HepG2 (cell line): ENCODE results near the gene EPB41. TPM values are rescaled to one million over a fixed set of nuclear protein-coding genes. Genes with fewer than 3 reads are reported as not detected.

ENCODE experiments used
- AGO2 ChIP-seq: fragments of 200-400 bp; formaldehyde crosslinking; optimal IDR thresholded peaks from 2 replicates; pipeline ENCODE3; 2017; ENCODE audit warnings: mild to moderate bottlenecking, low read depth, low read length, moderate library complexity
- FOXP1 ChIP-seq, 2 experiments: fragments of 450-650 bp in 1 of 2; IDR thresholded peaks; 2 replicates each; pipeline ENCODE4 v1.6.1; 2017 to 2018; ENCODE audit warnings: antibody characterized with exemption in 1 of 2
- HNRNPLL ChIP-seq: fragments of 200-400 bp; formaldehyde crosslinking; IDR thresholded peaks from 2 replicates; pipeline ENCODE4 v1.6.1; 2017; ENCODE audit warnings: mild to moderate bottlenecking, low read depth, low read length; ENCODE audit not compliant: poor library complexity, severe bottlenecking
- KDM3A ChIP-seq: IDR thresholded peaks from 2 replicates; pipeline ENCODE4 v1.6.1; 2018; ENCODE audit warnings: low read depth, missing compliant biosample characterization
- KMT2A ChIP-seq: sonication (generic); formaldehyde crosslinking; IDR thresholded peaks from 2 replicates; pipeline ENCODE4 v1.4.0; 2020; ENCODE audit warnings: missing genetic modification reagents
- NCOA1 ChIP-seq: sonication (generic); formaldehyde crosslinking; IDR thresholded peaks from 2 replicates; pipeline ENCODE4 v1.9.0; 2021; ENCODE audit warnings: missing genetic modification reagents
- PHF5A ChIP-seq: IDR thresholded peaks from one replicate; pipeline ENCODE4 v1.6.1; 2018; ENCODE audit warnings: low read depth, missing genetic modification reagents; ENCODE audit not compliant: unreplicated experiment
- RBFOX2 ChIP-seq: fragments of 200-400 bp; formaldehyde crosslinking; IDR thresholded peaks from 2 replicates; pipeline ENCODE4 v1.6.1; 2017; ENCODE audit warnings: low read depth, mild to moderate bottlenecking, low read length
- RBM39 ChIP-seq: fragments of 200-400 bp; formaldehyde crosslinking; IDR thresholded peaks from one replicate; pipeline ENCODE4 v1.6.1; 2018; ENCODE audit warnings: antibody characterized with exemption, mild to moderate bottlenecking, low read depth, low read length; ENCODE audit not compliant: poor library complexity, severe bottlenecking
- ZBTB38 ChIP-seq: sonication (generic); formaldehyde crosslinking; IDR thresholded peaks from 2 replicates; pipeline ENCODE4 v1.5.1; 2020; ENCODE audit warnings: mild to moderate bottlenecking, missing genetic modification reagents
- ZFY ChIP-seq: sonication (generic); formaldehyde crosslinking; IDR thresholded peaks from 2 replicates; pipeline ENCODE4 v1.4.0; 2020; ENCODE audit warnings: missing genetic modification reagents
- ZNF441 ChIP-seq: sonication (generic); formaldehyde crosslinking; IDR thresholded peaks from 2 replicates; pipeline ENCODE4 v1.7.0; 2021; ENCODE audit warnings: missing genetic modification reagents, borderline replicate concordance
- ZNF484 ChIP-seq: sonication (generic); formaldehyde crosslinking; IDR thresholded peaks from 2 replicates; pipeline ENCODE4 v1.5.1; 2020; ENCODE audit warnings: mild to moderate bottlenecking, low read depth, missing genetic modification reagents, borderline replicate concordance
- ZNF557 ChIP-seq: sonication (generic); formaldehyde crosslinking; IDR thresholded peaks from 2 replicates; pipeline ENCODE4 v1.4.0; 2020; ENCODE audit warnings: missing genetic modification reagents
- ZNF790 ChIP-seq: sonication (generic); formaldehyde crosslinking; IDR thresholded peaks from 2 replicates; pipeline ENCODE4 v1.8.0; 2022; ENCODE audit warnings: missing genetic modification reagents, mild to moderate bottlenecking, borderline replicate concordance
- ZNF883 ChIP-seq: sonication (generic); formaldehyde crosslinking; IDR thresholded peaks from 2 replicates; pipeline ENCODE4 v1.5.1; 2020; ENCODE audit warnings: mild to moderate bottlenecking, missing genetic modification reagents; ENCODE audit errors: not compliant biosample characterization
- ZSCAN29 ChIP-seq: sonication (generic); formaldehyde crosslinking; conservative IDR thresholded peaks from 2 replicates; pipeline ENCODE4 v1.4.0; 2020; ENCODE audit warnings: mild to moderate bottlenecking, missing genetic modification reagents
- ZSCAN31 ChIP-seq: sonication (generic); formaldehyde crosslinking; IDR thresholded peaks from 2 replicates; pipeline ENCODE4 v1.5.0; 2020; ENCODE audit warnings: low read depth, mild to moderate bottlenecking, missing genetic modification reagents
- polyA plus RNA-seq, 8 experiments: library from polyadenylated mRNA; depleted of rRNA in 3 of 8; stranded (reverse) in 7 of 8; unstranded in 1 of 8; fragments of >200 nt; fragmentation: Illumina TruSeq in 4 of 8; extraction: Trizol in 4 of 8; gene quantifications; 2 replicates each; pipeline versions ENCODE4 v1.2.1 to v1.2.3, GENCODE V29; 2011 to 2016; ENCODE audit warnings: low read depth in 4 of 8, missing spikeins in 1 of 8, mixed read lengths in 1 of 8; ENCODE audit not compliant: insufficient read depth in 1 of 8
- total RNA-seq, 5 experiments: library from RNA; depleted of rRNA; stranded (reverse); fragments of >200 nt; fragmentation: Illumina TruSeq; extraction: Trizol; gene quantifications; 2 replicates each; pipeline ENCODE4 v1.2.3, GENCODE V29; 2016; ENCODE audit warnings: low read depth in 1 of 5
- TF ChIP-seq, protein P1 (sequence below): sonication (generic); formaldehyde crosslinking; IDR thresholded peaks from 2 replicates; pipeline ENCODE4 v1.9.0; 2021; ENCODE audit warnings: mild to moderate bottlenecking, missing genetic modification reagents
- TF ChIP-seq, protein P2 (sequence below), 2 experiments: sonication (generic) in 1 of 2; formaldehyde crosslinking in 1 of 2; IDR thresholded peaks; 2 replicates each; pipeline versions ENCODE4 v1.4.0 to v1.6.1; 2016 to 2020; ENCODE audit warnings: borderline replicate concordance in 1 of 2, low read depth in 1 of 2, mild to moderate bottlenecking in 1 of 2, missing genetic modification reagents in 1 of 2

EPB41 gene
- total and polyA plus RNA-seq, 2 of the 13 experiments (the other 11 are each of a cell fraction or from before 2014, with no cell fraction given), result 34.5 to 46.7 TPM

- TF ChIP-seq, protein P1, sequence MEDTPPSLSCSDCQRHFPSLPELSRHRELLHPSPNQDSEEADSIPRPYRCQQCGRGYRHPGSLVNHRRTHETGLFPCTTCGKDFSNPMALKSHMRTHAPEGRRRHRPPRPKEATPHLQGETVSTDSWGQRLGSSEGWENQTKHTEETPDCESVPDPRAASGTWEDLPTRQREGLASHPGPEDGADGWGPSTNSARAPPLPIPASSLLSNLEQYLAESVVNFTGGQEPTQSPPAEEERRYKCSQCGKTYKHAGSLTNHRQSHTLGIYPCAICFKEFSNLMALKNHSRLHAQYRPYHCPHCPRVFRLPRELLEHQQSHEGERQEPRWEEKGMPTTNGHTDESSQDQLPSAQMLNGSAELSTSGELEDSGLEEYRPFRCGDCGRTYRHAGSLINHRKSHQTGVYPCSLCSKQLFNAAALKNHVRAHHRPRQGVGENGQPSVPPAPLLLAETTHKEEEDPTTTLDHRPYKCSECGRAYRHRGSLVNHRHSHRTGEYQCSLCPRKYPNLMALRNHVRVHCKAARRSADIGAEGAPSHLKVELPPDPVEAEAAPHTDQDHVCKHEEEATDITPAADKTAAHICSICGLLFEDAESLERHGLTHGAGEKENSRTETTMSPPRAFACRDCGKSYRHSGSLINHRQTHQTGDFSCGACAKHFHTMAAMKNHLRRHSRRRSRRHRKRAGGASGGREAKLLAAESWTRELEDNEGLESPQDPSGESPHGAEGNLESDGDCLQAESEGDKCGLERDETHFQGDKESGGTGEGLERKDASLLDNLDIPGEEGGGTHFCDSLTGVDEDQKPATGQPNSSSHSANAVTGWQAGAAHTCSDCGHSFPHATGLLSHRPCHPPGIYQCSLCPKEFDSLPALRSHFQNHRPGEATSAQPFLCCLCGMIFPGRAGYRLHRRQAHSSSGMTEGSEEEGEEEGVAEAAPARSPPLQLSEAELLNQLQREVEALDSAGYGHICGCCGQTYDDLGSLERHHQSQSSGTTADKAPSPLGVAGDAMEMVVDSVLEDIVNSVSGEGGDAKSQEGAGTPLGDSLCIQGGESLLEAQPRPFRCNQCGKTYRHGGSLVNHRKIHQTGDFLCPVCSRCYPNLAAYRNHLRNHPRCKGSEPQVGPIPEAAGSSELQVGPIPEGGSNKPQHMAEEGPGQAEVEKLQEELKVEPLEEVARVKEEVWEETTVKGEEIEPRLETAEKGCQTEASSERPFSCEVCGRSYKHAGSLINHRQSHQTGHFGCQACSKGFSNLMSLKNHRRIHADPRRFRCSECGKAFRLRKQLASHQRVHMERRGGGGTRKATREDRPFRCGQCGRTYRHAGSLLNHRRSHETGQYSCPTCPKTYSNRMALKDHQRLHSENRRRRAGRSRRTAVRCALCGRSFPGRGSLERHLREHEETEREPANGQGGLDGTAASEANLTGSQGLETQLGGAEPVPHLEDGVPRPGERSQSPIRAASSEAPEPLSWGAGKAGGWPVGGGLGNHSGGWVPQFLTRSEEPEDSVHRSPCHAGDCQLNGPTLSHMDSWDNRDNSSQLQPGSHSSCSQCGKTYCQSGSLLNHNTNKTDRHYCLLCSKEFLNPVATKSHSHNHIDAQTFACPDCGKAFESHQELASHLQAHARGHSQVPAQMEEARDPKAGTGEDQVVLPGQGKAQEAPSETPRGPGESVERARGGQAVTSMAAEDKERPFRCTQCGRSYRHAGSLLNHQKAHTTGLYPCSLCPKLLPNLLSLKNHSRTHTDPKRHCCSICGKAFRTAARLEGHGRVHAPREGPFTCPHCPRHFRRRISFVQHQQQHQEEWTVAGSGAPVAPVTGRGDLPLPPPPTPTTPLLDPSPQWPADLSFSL, result peak; percentile 70
- TF ChIP-seq ZNF790 (CRISPR knock-in tag), result peak; percentile 42; the same call in 1 of the 2 replicates
- TF ChIP-seq ZNF557 (CRISPR knock-in tag), result no peak
- peak; percentile 33 for TF ChIP-seq HNRNPLL
- TF ChIP-seq PHF5A, result no peak
- TF ChIP-seq ZFY (CRISPR knock-in tag), result 0 out of 2 replicates have a peak, but pooled peaks have one; percentile 12
- TF ChIP-seq ZNF484 (CRISPR knock-in tag), result no peak
- 0 out of 2 replicates have a peak, but pooled peaks have one; percentile 41 for TF ChIP-seq ZSCAN29 (CRISPR knock-in tag)
- TF ChIP-seq ZNF441 (CRISPR knock-in tag), result 0 out of 2 replicates have a peak, but pooled peaks have one; percentile 10
- peak; percentile 14 for TF ChIP-seq RBM39
- TF ChIP-seq, protein P2, sequence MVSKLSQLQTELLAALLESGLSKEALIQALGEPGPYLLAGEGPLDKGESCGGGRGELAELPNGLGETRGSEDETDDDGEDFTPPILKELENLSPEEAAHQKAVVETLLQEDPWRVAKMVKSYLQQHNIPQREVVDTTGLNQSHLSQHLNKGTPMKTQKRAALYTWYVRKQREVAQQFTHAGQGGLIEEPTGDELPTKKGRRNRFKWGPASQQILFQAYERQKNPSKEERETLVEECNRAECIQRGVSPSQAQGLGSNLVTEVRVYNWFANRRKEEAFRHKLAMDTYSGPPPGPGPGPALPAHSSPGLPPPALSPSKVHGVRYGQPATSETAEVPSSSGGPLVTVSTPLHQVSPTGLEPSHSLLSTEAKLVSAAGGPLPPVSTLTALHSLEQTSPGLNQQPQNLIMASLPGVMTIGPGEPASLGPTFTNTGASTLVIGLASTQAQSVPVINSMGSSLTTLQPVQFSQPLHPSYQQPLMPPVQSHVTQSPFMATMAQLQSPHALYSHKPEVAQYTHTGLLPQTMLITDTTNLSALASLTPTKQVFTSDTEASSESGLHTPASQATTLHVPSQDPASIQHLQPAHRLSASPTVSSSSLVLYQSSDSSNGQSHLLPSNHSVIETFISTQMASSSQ (IDR thresholded peaks at IDR 0.05; ENCODE audit: low read depth), result no peak
- TF ChIP-seq, protein P2 (CRISPR knock-in tag; IDR thresholded peaks at IDR 0.05; ENCODE audit: borderline replicate concordance), result no peak
- TF ChIP-seq FOXP1 (IDR thresholded peaks at IDR 0.05), result no peak
- TF ChIP-seq FOXP1 (CRISPR knock-in tag; IDR thresholded peaks at IDR 0.05), result no peak
- no peak for TF ChIP-seq ZSCAN31 (CRISPR knock-in tag)
- TF ChIP-seq AGO2, result peak; percentile 28
- 0 out of 2 replicates have a peak, but pooled peaks have one; percentile 19 for TF ChIP-seq KMT2A (CRISPR knock-in tag)
- no peak for TF ChIP-seq NCOA1 (CRISPR knock-in tag)
- TF ChIP-seq RBFOX2, result peak; percentile 59
- 0 out of 2 replicates have a peak, but pooled peaks have one; percentile 12 for TF ChIP-seq ZBTB38
- no peak for TF ChIP-seq KDM3A
- TF ChIP-seq ZNF883, result peak; percentile 2
Measured at GRCh38 chr1:28887419-28887834, 26.9 kb upstream of the EPB41 start (continued).
